Stimulated activated CD8-positive, alpha-beta memory T cell treated with anti-CD3 and anti-CD28 coated beads, Interleukin-7, amount 100 ng/mL, for 48 hours (primary cell): ENCODE measurements around the gene IGLON5.

Experiments
- DNase-seq, 2 donors: peaks; one replicate each; pipeline ENCODE4 v3.0.0-alpha.2; 2020; ENCODE audit warnings: low read depth in 1 of 2; ENCODE audit errors: extremely low read depth in 1 of 2

IGLON5 gene

DNA sequence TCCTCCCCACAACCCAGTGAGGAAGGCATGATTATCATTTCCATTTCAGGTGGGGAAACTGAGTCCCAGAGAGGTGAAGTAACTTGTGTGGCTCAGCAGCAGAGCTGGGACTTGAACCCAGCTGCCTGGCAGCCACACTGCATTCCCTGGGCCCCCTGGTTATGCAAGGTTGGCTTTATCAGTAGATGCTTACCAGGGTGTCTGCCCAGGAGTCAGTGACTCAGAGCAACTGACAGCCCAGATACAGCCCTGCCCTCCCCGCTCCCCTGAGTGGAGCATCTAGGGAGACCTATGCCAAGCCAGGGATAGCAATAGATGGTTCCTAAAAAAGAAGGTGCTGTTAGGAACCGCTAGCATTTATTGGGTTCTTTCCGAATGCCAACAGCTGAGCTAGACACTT is 5.9 kb downstream of the IGLON5 start:
- DNase-seq: no peak

DNA sequence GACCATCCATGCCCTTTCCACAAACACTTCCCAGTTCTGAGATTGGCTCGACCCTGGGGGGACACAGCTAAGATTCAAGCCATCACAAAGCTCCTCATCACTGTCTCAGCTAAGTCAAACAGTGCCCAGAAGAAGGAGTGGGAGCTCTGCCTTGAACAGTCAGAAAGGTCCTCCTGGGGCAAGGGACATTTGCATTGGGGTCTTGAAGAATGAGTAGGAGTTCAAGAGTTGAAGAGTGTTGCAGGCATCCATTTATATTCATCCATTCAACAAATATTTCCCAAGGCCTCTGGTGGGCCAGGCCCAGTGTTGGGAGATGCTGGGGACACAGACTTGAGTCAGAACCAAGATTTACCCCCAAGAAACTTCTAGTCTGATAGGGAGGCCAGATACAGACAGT is 6.5 kb downstream of the IGLON5 start:
- no peak for DNase-seq

DNA sequence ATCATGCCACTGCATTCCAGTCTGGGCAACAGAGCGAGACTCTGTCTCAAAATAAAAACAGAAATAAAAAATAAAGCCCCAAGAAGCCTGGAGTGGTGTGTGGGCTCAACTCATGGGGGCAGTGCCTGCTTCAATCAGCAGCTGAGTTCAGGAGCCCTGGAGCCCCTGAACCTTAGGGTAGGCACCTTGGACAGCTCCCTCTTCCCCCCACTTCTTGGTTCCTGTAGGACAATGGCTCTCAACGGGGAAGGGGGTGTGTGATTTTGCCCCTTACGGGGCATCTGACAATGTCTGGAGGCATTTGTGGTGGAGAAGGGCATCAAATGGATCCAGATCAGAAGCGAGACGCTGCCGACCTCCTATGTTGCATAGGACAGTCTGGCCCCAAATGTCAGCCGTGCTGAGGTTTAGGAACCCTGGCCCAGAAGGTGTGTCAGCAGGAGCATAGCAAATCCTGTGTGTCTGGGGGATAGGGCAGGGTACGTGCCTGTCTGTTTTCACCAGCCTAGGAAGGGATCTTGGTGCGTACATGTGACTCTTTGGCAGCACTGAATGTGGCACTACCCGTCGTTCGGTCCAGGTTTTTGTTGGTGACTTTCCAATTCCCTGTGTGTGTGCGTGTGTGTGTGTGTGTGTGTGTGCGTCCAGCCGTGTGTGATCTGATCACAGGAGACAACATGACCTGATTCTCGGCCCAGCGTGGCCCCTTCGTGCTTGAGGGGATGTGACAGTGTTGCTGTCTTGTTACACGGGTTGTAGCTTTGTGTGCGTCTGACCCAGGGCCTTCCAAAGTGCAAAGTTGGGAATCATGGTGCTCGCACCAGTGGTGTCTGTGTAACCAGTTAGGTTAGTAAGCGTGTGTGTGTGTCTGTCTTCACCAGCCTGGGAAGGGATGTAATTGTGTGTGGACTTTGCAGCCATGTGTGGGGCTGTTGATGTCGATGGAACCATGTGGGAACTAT is 7.5 kb downstream of the IGLON5 start:
- no peak for DNase-seq

GRCh38 chr19:51319649-51320279 is 8.3 kb downstream of the IGLON5 start:
- no peak for DNase-seq

DNA sequence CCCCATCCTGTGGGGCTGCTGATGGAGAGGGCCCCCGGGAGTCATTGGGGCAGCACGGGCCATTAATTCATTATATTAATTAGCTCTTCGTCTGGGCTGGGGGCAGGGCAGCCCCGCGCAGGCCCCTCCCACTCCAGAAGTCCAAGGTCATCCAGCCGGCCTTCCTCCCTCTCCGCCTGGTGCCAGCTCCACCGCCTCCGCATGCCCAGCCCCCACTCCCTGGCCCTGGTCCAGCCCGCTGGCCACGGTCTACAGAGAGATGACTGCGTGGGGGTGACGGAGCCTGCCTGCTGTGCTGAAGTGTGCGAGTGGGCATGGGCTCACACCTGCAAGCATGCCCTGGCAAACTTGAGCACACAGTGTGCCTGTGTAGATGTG is 8.8 kb downstream of the IGLON5 start:
- no peak for DNase-seq

DNA sequence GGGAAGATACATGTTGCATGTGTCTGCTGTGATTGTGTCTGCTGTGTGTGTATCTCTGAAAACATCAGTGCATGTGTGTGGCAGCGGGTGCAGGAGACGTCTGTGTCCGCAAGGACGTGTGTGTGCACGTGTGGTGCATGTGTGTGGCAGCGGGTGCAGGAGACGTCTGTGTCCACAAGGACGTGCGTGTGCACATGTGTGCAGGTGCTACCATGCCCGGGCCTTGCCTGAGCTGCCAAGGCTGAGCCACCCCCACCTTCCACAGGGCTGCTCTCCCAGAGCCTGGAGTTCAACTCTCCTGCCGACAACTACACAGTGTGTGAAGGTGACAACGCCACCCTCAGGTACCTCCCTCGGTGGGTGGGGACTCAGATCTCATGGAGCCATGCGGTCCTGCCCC is 10.4 kb downstream of the IGLON5 start:
- DNase-seq: no peak

- DNase-seq: no peak
These were observed 12.2 kb downstream of the IGLON5 start for GRCh38 chr19:51323481-51324166.

DNA sequence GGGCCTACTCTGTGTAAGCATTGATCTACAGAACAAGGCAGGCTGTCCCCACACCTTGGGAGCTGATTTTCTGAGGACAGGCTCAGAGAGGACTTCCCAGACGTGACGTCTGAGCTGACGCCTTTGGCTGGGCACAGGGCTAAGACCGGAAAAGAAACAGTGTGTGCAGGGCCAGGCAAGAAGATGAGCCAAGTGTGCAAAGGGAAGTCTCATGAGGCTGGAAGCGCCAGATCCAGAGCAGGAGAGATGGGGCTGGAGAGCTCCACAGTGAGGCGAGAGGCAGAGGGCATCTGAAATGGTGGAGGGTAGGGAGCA is 12.7 kb downstream of the IGLON5 start:
- DNase-seq: no peak

- peak in 1 of 2 donors; percentile 34 for DNase-seq
These were observed 13.9 kb downstream of the IGLON5 start for GRCh38 chr19:51325161-51325976.

DNA sequence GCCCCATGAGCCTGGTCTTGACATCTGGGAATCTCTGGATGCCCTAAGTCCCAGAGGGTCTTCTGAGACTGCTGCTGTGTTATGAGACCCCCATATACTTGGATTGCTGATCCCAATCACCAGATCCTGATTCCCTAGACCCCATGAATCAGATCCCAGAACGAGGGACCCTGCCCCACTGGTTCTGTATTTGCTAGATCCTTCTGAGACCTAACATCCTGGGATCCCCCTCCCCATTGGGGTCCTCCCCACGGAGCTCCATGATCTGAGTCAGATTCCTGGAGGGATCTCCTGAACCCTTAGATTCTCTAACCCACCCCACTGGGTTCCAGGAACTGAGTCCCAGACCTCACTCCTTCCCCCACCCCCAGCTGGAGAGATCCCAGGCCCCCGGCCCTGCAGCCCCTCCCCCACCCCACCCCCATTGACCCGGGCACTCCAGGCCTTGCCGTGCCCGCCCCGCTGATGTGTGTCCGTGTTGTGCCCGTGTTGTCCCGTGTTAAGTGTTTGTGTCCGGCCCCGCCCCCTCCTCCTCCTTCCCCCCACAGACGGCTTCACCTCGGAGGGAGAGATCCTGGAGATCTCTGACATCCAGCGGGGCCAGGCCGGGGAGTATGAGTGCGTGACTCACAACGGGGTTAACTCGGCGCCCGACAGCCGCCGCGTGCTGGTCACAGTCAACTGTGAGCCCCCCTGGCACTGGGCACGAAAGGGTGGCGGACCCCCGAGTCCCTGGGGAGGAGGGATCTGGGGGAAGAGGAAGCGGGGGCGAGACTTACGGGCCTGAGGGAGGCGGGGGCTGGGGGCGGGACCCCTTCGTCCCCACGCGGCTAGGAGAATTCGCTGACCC is 15.0 kb downstream of the IGLON5 start:
- no peak for DNase-seq

- DNase-seq: peak in 1 of 2 donors; percentile 45
These were observed 15.9 kb downstream of the IGLON5 start for GRCh38 chr19:51327066-51328001.

DNA sequence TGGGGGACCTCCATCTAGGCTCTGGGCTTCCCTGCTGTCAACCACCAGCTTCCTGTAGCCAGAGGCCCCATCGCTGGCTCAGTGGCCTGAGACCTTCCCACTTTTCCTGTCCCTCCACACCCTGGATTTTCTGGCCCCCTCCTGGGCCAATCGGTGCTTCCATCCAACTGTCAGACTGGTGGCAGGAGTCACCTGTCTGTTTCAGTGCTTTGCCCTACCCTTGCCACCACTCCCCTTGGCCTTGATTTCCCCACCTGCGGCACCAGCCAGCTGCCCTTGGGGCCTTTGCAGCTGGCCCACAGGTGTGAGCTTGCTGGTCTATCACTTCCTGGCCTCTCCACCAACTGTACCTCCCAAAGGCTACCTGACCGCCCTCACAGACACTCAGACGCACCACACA is 18.0 kb downstream of the IGLON5 start:
- no peak for DNase-seq

GRCh38 chr19:51330366-51330765 is 18.9 kb downstream of the IGLON5 start:
- no peak for DNase-seq

DNA sequence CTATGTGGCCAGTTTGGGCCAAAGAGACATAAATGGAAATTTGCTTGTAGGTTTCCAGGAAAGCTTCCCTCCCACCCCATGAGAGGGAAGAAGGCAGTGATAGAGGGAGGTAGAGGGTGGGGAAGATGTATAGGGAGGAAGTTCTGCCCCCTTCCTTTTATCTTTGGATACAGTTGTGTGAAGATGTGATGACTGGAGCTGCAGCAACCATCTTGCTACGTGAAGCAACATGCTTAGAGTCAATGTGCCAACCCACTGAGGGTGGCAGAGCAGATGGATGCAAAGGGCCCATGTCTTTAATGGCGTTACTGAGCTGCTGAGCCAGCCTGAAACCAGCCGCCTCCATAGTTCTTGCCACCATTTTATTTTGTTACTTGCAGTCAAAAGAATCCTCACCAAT is 19.7 kb downstream of the IGLON5 start:
- no peak for DNase-seq

GRCh38 chr19:51331716-51332115 is 20.3 kb downstream of the IGLON5 start:
- DNase-seq: no peak

GRCh38 chr19:51333836-51334460 is 22.5 kb downstream of the IGLON5 start:
- peak in 1 of 2 donors; percentile 29 for DNase-seq

DNA sequence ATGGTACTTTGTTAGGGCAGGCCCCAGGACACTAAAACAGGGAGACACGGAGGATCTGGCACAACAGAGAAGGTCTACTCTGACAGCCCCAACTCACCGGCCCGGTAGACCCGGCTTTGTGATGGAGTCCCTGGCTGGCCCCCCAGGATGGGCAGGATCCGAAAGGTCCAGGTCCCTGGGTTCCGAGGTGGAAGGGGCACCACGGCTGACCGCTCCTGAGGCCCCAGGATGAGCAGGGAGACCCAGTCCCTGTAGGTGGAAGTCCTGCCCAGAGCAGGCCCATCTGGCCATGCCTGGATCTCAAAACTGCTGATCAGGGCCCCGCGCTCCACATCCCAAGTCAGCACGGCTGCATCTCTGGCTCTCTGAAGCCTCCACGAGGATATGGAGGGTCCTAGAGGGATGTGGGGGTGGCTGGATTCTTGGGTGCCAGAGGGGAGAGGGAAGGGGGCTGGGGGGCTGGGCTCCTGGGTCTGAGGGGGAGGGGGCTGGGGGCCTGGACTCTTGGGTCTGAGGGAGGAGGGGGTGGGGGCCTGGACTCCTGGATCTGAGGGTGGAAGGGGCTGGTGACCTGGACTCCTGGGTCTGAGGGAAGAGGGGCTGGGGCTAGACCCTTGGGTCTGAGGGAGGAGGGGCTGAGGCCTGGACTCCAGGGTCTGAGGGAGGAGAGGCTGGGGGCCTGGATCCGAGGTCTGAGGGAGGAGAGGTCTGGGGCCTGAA is 25.9 kb downstream of the IGLON5 start:
- no peak for DNase-seq
